ENCODE data around the gene AKR1C3. TPM values are rescaled to one million over a fixed set of nuclear protein-coding genes. Genes with fewer than 3 reads are reported as not detected.

AKR1C3 gene
- total RNA-seq, 1 experiment from 2014 or later, result 0.62 TPM

DNA sequence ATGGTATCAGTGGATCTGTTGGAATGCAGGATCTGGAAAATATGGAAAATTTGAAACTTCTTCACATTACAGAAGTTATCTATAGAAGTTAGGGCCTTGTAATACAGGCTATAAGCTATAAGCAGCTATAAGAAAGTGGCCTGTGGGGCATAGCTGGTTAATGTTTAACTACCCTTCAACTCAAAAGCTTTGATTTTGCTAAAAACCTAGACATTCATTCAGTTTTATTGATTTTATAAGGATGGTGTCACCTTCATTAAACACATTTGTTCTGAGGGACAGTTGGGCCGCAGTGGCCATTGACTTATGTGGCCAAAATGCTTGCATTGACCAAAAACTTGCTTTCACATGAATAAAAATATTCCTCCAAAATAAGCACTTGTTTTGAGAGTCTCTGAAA is 13.1 kb upstream of the AKR1C3 start:
- Histone ChIP-seq H3K9me3 (ENCODE audit: control insufficient read depth, insufficient read depth, low read depth, low read length) (no peaks in the 10 kb centered on the region), H3K4me3 (ENCODE audit: low read depth in 2 of 2, low read length in 2 of 2) (no peak overlapping the region), H3K27ac (ENCODE audit: low read length) (no peak overlapping the region), H3K4me1 (ENCODE audit: control insufficient read depth, insufficient read depth, low read length) (no peaks in the 10 kb centered on the region), H3K36me3 (ENCODE audit: control insufficient read depth, insufficient read depth, low read length) (no peaks in the 10 kb centered on the region), H3K27me3 (ENCODE audit: control insufficient read depth, insufficient read depth, low read length) (no peaks in the 10 kb centered on the region)
- intact Hi-C loops (cut with micrococcal nuclease; ENCODE audit: unreplicated experiment), result no loop called here
- no peak for DNase-seq (ENCODE audit: low read depth, low spot score)
- POLR2A ChIA-PET, result no interaction called here
- in situ Hi-C loops (cut with HindIII; ENCODE audit: low pct_unique_long_range_greater_than_20kb, low sequenced_read_pairs), result no loop called here
- CTCF ChIA-PET, result no interaction called here
- ATAC-seq, result no peak
- BruUV-seq (replicated peaks), result no TSS peak
- TF ChIP-seq, protein P1, sequence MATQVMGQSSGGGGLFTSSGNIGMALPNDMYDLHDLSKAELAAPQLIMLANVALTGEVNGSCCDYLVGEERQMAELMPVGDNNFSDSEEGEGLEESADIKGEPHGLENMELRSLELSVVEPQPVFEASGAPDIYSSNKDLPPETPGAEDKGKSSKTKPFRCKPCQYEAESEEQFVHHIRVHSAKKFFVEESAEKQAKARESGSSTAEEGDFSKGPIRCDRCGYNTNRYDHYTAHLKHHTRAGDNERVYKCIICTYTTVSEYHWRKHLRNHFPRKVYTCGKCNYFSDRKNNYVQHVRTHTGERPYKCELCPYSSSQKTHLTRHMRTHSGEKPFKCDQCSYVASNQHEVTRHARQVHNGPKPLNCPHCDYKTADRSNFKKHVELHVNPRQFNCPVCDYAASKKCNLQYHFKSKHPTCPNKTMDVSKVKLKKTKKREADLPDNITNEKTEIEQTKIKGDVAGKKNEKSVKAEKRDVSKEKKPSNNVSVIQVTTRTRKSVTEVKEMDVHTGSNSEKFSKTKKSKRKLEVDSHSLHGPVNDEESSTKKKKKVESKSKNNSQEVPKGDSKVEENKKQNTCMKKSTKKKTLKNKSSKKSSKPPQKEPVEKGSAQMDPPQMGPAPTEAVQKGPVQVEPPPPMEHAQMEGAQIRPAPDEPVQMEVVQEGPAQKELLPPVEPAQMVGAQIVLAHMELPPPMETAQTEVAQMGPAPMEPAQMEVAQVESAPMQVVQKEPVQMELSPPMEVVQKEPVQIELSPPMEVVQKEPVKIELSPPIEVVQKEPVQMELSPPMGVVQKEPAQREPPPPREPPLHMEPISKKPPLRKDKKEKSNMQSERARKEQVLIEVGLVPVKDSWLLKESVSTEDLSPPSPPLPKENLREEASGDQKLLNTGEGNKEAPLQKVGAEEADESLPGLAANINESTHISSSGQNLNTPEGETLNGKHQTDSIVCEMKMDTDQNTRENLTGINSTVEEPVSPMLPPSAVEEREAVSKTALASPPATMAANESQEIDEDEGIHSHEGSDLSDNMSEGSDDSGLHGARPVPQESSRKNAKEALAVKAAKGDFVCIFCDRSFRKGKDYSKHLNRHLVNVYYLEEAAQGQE (IDR thresholded peaks at IDR 0.05; ENCODE audit: insufficient read depth in 1 of 2, low read depth in 2 of 2, low read length in 1 of 2), result no peak
- TF ChIP-seq POLR2AphosphoS5 (IDR thresholded peaks at IDR 0.05; ENCODE audit: low read depth, low read length) (no peak), TCF7L2 (IDR thresholded peaks at IDR 0.05; ENCODE audit: low read depth, low read length) (no peak), SIN3A (IDR thresholded peaks at IDR 0.05; ENCODE audit: borderline replicate concordance, insufficient read depth, low read depth, low read length) (no peak)
- TF ChIP-seq, protein P2, sequence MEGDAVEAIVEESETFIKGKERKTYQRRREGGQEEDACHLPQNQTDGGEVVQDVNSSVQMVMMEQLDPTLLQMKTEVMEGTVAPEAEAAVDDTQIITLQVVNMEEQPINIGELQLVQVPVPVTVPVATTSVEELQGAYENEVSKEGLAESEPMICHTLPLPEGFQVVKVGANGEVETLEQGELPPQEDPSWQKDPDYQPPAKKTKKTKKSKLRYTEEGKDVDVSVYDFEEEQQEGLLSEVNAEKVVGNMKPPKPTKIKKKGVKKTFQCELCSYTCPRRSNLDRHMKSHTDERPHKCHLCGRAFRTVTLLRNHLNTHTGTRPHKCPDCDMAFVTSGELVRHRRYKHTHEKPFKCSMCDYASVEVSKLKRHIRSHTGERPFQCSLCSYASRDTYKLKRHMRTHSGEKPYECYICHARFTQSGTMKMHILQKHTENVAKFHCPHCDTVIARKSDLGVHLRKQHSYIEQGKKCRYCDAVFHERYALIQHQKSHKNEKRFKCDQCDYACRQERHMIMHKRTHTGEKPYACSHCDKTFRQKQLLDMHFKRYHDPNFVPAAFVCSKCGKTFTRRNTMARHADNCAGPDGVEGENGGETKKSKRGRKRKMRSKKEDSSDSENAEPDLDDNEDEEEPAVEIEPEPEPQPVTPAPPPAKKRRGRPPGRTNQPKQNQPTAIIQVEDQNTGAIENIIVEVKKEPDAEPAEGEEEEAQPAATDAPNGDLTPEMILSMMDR (IDR thresholded peaks at IDR 0.05), result no peak

DNA sequence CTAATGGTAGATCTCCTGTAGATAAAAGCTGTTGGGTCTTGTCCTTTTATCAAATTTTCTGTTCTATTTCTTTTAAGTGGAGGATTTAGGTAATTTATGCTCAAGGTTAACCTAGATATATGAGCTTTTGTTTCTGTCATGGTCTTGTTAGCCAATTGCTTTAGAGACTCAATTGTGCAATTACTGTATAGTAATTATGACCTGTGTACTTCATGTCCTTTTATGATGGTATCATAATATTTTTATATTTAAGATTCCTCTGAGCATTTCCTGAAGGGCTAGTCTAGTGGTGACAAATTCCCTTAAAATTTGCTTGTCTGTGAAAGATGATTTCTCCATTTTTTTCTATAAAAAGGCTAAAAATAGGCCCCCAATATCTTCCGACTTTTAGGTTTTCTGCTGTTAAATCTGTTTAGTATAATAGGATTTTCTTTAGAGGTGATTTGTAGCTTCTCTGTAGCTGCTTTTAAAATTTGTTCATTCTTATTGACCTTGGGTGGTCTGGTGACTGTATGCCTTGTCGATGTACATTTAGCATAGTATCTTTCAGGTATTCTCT is 5.4 kb upstream of the AKR1C3 start:
- H3K36me3 ChIP-seq (ENCODE audit: control insufficient read depth, insufficient read depth, low read length), result no peaks in the 10 kb centered on the region
- H3K27me3 ChIP-seq (ENCODE audit: control insufficient read depth, insufficient read depth, low read length), result no peaks in the 10 kb centered on the region
- no peaks in the 10 kb centered on the region for H3K9me3 ChIP-seq (ENCODE audit: control insufficient read depth, insufficient read depth, low read depth, low read length)
- TF ChIP-seq TCF7L2 (IDR thresholded peaks at IDR 0.05; ENCODE audit: low read depth, low read length), result no peak
- no peak for TF ChIP-seq SIN3A (IDR thresholded peaks at IDR 0.05; ENCODE audit: borderline replicate concordance, insufficient read depth, low read depth, low read length)
- TF ChIP-seq, protein P1 (IDR thresholded peaks at IDR 0.05; ENCODE audit: insufficient read depth in 1 of 2, low read depth in 2 of 2, low read length in 1 of 2), result no peak
- no peak for TF ChIP-seq POLR2AphosphoS5 (IDR thresholded peaks at IDR 0.05; ENCODE audit: low read depth, low read length)
- TF ChIP-seq, protein P2 (IDR thresholded peaks at IDR 0.05), result no peak
- H3K4me1 ChIP-seq (ENCODE audit: control insufficient read depth, insufficient read depth, low read length), result no peaks in the 10 kb centered on the region
- no peak overlapping the region for H3K4me3 ChIP-seq (ENCODE audit: low read depth in 2 of 2, low read length in 2 of 2)
- in situ Hi-C loops (cut with HindIII; ENCODE audit: low pct_unique_long_range_greater_than_20kb, low sequenced_read_pairs) (no loop called here), intact Hi-C loops (cut with micrococcal nuclease; ENCODE audit: unreplicated experiment) (no loop called here)
- no peak for DNase-seq (ENCODE audit: low read depth, low spot score)
- no TSS peak for BruUV-seq (replicated peaks)
- no peak for ATAC-seq
- ChIA-PET POLR2A (no interaction called here), CTCF (interaction anchor here (0.7 kb wide), 1 partner anchor 240 kb away, joined by 3 read pairs; no protein-coding TSS in a partner anchor)
- H3K27ac ChIP-seq (ENCODE audit: low read length), result no peak overlapping the region

Data from Panc1 (cell line).